NCI-H2227 treated with DMSO at 0.1 percent for 48 hours (cell line): ENCODE data around the gene TENT5C.

Experiments
- DNase-seq: peaks from one replicate; lab custom pipeline; 2025; lab: John Stamatoyannopoulos, UW

The TENT5C gene

GRCh38 chr1:117636637-117637425 is 31.0 kb downstream of the TENT5C start:
- no peak for DNase-seq

- no peak for DNase-seq
Observed at GRCh38 chr1:117638141-117638540, 32.3 kb downstream of the TENT5C start.

GRCh38 chr1:117638759-117639158 is 32.9 kb downstream of the TENT5C start:
- DNase-seq, result no peak

GRCh38 chr1:117639741-117640140 is 33.9 kb downstream of the TENT5C start:
- no peak for DNase-seq

- DNase-seq, result no peak
Observed at GRCh38 chr1:117641536-117641935, 35.7 kb downstream of the TENT5C start.

GRCh38 chr1:117642963-117643362 is 37.1 kb downstream of the TENT5C start:
- DNase-seq, result no peak

GRCh38 chr1:117643601-117644000 is 37.8 kb downstream of the TENT5C start:
- DNase-seq, result no peak

- DNase-seq, result no peak
Observed at GRCh38 chr1:117644696-117645311, 39.0 kb downstream of the TENT5C start.

GRCh38 chr1:117645343-117645742 is 39.5 kb downstream of the TENT5C start:
- no peak for DNase-seq

- DNase-seq, result no peak
Observed at GRCh38 chr1:117646007-117646811, 40.4 kb downstream of the TENT5C start.

- no peak for DNase-seq
Observed at GRCh38 chr1:117646956-117647355, 41.1 kb downstream of the TENT5C start.

GRCh38 chr1:117648015-117648414 is 42.2 kb downstream of the TENT5C start:
- DNase-seq, result no peak

GRCh38 chr1:117650840-117651568 is 45.2 kb downstream of the TENT5C start:
- DNase-seq, result no peak

GRCh38 chr1:117651616-117652015 is 45.8 kb downstream of the TENT5C start:
- DNase-seq, result no peak

GRCh38 chr1:117652421-117652820 is 46.6 kb downstream of the TENT5C start:
- DNase-seq, result no peak

- no peak for DNase-seq
Observed at GRCh38 chr1:117653195-117653594, 47.3 kb downstream of the TENT5C start.

- no peak for DNase-seq
Observed at GRCh38 chr1:117653732-117654492, 48.1 kb downstream of the TENT5C start.

GRCh38 chr1:117654493-117655219 is 48.8 kb downstream of the TENT5C start:
- no peak for DNase-seq

- no peak for DNase-seq
Observed at GRCh38 chr1:117655220-117655577, 49.4 kb downstream of the TENT5C start.

- DNase-seq, result no peak
Observed at GRCh38 chr1:117656202-117656641, 50.4 kb downstream of the TENT5C start.

GRCh38 chr1:117657031-117657430 is 51.2 kb downstream of the TENT5C start:
- DNase-seq, result no peak
